ENCODE measurements around the gene GLIPR1. TPM values are rescaled to one million over a fixed set of nuclear protein-coding genes. Genes with fewer than 3 reads are reported as not detected.
"Not testable (repeated sequence)": the region's sequence is repeated elsewhere in the genome, so short reads cannot be mapped to it uniquely, and the experiment has no call there.

GLIPR1 gene
- total RNA-seq, 5 donors from 2014 or later (not counting 1 experiment from before 2014, with no cell fraction given): 42.9 to 102 (median 53.5) TPM

GRCh38 chr12:75446857-75447256, 33.7 kb upstream of the GLIPR1 start:
- Mint-ChIP-seq H3K36me3 (no peaks in the 10 kb centered on the region), H3K27ac (no peak overlapping the region), H3K27me3 (peaks cover 3 to 7% of the 10 kb centered on the region in 2 donors), H3K4me3 (no peak overlapping the region), H3K9me3 (no peaks in the 10 kb centered on the region), H3K4me1 (no peaks in the 10 kb centered on the region)
- H3K4me3 ChIP-seq (ENCODE audit: control insufficient read depth in 1 of 2, extremely low read depth in 1 of 2, low read length in 1 of 2): no peak overlapping the region
- peaks cover 0 to 3% of the 10 kb centered on the region in 2 experiments for H3K27me3 ChIP-seq (replicated peaks in 1 of 2; ENCODE audit: control insufficient read depth in 2 of 2, extremely low read depth in 1 of 2, insufficient read depth in 2 of 2, low read length in 1 of 2)
- POLR2A ChIA-PET: interaction anchor here in 1 of 2 donors (0.7 kb wide), 1 partner anchor 155 kb away, joined by 6 read pairs; no protein-coding TSS in a partner anchor
- no peak overlapping the region for H3K27ac ChIP-seq (ENCODE audit: low read length)
- H3K9me3 ChIP-seq: no peaks in the 10 kb centered on the region
- no peak for ATAC-seq (replicated peaks in 1 of 4)
- H3K36me3 ChIP-seq (ENCODE audit: control insufficient read depth in 2 of 2, extremely low read depth in 1 of 2, insufficient read depth in 1 of 2, low read length in 1 of 2): no peaks in the 10 kb centered on the region
- H3K4me1 ChIP-seq (ENCODE audit: control insufficient read depth in 1 of 2, extremely low read depth in 1 of 2, insufficient read depth in 2 of 2, low read length in 2 of 2): no peaks in the 10 kb centered on the region
- CTCF ChIA-PET: no interaction called here
- no peak for DNase-seq

DNA sequence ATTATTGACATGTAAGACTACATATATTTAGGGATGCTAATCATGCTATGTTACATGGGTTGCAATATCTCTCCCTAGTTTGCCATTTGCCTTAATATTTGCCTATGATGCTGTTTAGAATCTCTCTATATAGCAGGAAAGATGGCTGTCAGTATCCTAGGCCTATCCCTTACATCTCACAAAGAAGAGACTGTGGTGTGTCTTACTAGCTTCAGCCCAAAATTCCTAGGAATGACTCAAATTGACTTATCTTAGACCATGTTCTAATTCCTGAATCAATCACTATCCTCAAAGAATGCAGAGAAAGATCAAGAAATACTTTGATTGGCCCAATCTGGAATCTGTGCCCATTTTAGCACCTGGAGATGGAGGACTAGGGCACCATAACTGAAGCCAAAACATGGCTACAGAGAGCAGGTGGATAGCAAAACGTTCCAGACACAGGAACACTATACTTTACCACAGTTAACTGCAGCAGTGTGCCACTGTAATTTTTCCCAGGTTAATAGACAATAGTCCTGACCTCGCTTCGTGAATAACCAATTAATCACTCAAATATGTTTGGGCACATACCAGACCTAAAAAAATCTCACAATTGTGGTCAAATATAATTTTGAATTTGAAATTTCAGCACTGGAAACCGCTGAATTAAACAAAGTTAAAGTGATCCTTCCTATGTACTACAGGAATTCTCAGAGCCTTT, 32.7 kb upstream of the GLIPR1 start:
- H3K27ac ChIP-seq (ENCODE audit: low read length): no peak overlapping the region
- no peaks in the 10 kb centered on the region for H3K36me3 Mint-ChIP-seq
- H3K4me1 ChIP-seq (ENCODE audit: control insufficient read depth in 1 of 2, extremely low read depth in 1 of 2, insufficient read depth in 2 of 2, low read length in 2 of 2): no peaks in the 10 kb centered on the region
- no peaks in the 10 kb centered on the region for H3K4me1 Mint-ChIP-seq
- POLR2A ChIA-PET: interaction anchor here (0.7 to 1.1 kb wide), 2 partner anchors 47 to 156 kb away, joined by 3 to 6 read pairs; no protein-coding TSS in a partner anchor
- ATAC-seq (replicated peaks in 1 of 4): no peak
- H3K4me3 ChIP-seq (ENCODE audit: control insufficient read depth in 1 of 2, extremely low read depth in 1 of 2, low read length in 1 of 2): no peak overlapping the region
- H3K36me3 ChIP-seq (ENCODE audit: control insufficient read depth in 2 of 2, extremely low read depth in 1 of 2, insufficient read depth in 1 of 2, low read length in 1 of 2): no peaks in the 10 kb centered on the region
- CTCF ChIA-PET: no interaction called here
- H3K27ac Mint-ChIP-seq: no peak overlapping the region
- H3K27me3 Mint-ChIP-seq: no peaks in the 10 kb centered on the region
- no peaks in the 10 kb centered on the region for H3K9me3 Mint-ChIP-seq
- H3K4me3 Mint-ChIP-seq: no peak overlapping the region
- no CpG with 5 or more reads among the region's 4 CpGs for WGBS (ENCODE audit: insufficient coverage)
- no peaks in the 10 kb centered on the region for H3K27me3 ChIP-seq (replicated peaks in 1 of 2; ENCODE audit: control insufficient read depth in 2 of 2, extremely low read depth in 1 of 2, insufficient read depth in 2 of 2, low read length in 1 of 2)
- no peak for DNase-seq
- no peaks in the 10 kb centered on the region for H3K9me3 ChIP-seq

DNA sequence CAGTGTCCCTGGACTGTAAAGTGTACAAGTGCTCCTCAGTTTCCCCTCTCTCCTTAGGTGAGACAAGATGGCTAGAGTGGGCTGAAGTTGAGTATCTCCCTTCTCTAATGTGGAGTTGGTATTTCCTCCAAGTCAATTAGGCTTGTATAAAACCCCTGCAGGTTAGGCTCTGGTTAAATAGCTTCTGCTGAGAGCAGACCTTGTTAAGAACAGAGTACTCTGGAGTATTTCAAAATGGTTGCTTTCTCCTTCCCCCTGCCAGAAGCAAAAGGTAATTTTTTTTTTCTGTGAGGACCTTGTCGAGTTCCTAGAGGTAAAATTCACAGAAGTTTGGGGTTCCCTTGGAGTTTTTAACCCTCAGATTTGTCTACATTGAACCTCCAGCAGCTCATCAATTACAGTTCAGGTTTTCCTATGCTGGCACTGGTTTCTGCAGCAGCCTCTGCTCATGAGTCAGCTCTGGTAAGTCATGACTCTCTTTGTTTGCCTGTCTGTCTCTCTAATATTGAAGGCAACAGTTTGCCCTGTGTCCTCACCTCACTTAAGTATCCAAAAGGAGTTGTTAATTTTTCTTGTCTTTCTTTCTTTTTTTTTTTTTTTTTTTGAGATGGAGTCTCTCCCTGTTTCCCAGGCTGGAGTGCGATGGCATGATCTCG, 27.8 kb upstream of the GLIPR1 start:
- no peaks in the 10 kb centered on the region for H3K9me3 Mint-ChIP-seq
- H3K36me3 Mint-ChIP-seq: peaks cover 2% of the 10 kb centered on the region
- ChIA-PET POLR2A (interaction anchor here (0.5 to 0.7 kb wide), 3 partner anchors 16 to 635 kb away, joined by 3 to 5 read pairs (median 3); no protein-coding TSS in a partner anchor), CTCF (interaction anchor here in 1 of 2 donors (0.7 kb wide), 1 partner anchor 21 kb away, joined by 4 read pairs; no protein-coding TSS in a partner anchor)
- H3K4me3 ChIP-seq (ENCODE audit: control insufficient read depth in 1 of 2, extremely low read depth in 1 of 2, low read length in 1 of 2): no peak overlapping the region
- H3K27ac Mint-ChIP-seq: no peak overlapping the region
- ATAC-seq (replicated peaks in 1 of 4) (no peak), DNase-seq (no peak)
- H3K27me3 ChIP-seq (replicated peaks in 1 of 2; ENCODE audit: control insufficient read depth in 2 of 2, extremely low read depth in 1 of 2, insufficient read depth in 2 of 2, low read length in 1 of 2): no peaks in the 10 kb centered on the region
- no peak overlapping the region for H3K4me3 Mint-ChIP-seq
- WGBS (ENCODE audit: insufficient coverage): no CpG with 5 or more reads among the region's 3 CpGs
- no peaks in the 10 kb centered on the region for H3K27me3 Mint-ChIP-seq
- no peaks in the 10 kb centered on the region for H3K9me3 ChIP-seq
- peaks cover 3 to 8% of the 10 kb centered on the region in 2 experiments for H3K4me1 ChIP-seq (ENCODE audit: control insufficient read depth in 1 of 2, extremely low read depth in 1 of 2, insufficient read depth in 2 of 2, low read length in 2 of 2)
- no peak overlapping the region for H3K27ac ChIP-seq (ENCODE audit: low read length)
- no peaks in the 10 kb centered on the region for H3K36me3 ChIP-seq (ENCODE audit: control insufficient read depth in 2 of 2, extremely low read depth in 1 of 2, insufficient read depth in 1 of 2, low read length in 1 of 2)
- H3K4me1 Mint-ChIP-seq: peaks cover 19 to 21% (median 20%) of the 10 kb centered on the region in 3 donors

GRCh38 chr12:75455839-75456238, 24.7 kb upstream of the GLIPR1 start:
- Mint-ChIP-seq H3K9me3 (peaks cover 0 to 3% (median 0%) of the 10 kb centered on the region in 3 donors), H3K36me3 (peaks cover 2% of the 10 kb centered on the region), H3K4me1 (peaks cover 39 to 46% (median 45%) of the 10 kb centered on the region in 3 donors), H3K27me3 (no peaks in the 10 kb centered on the region), H3K4me3 (no peak overlapping the region), H3K27ac (peak overlapping the region in 1 of 2 donors; percentile 8)
- Histone ChIP-seq H3K4me3 (ENCODE audit: control insufficient read depth in 1 of 2, extremely low read depth in 1 of 2, low read length in 1 of 2) (no peak overlapping the region), H3K36me3 (ENCODE audit: control insufficient read depth in 2 of 2, extremely low read depth in 1 of 2, insufficient read depth in 1 of 2, low read length in 1 of 2) (no peaks in the 10 kb centered on the region), H3K27ac (ENCODE audit: low read length) (no peak overlapping the region), H3K4me1 (ENCODE audit: control insufficient read depth in 1 of 2, extremely low read depth in 1 of 2, insufficient read depth in 2 of 2, low read length in 2 of 2) (peaks cover 11 to 14% of the 10 kb centered on the region in 2 experiments), H3K27me3 (replicated peaks in 1 of 2; ENCODE audit: control insufficient read depth in 2 of 2, extremely low read depth in 1 of 2, insufficient read depth in 2 of 2, low read length in 1 of 2) (no peaks in the 10 kb centered on the region), H3K9me3 (no peaks in the 10 kb centered on the region)
- ATAC-seq (replicated peaks in 1 of 4) (no peak), DNase-seq (no peak)
- ChIA-PET POLR2A (interaction anchor here (0.5 to 0.8 kb wide), 4 partner anchors 13 to 491 kb away, joined by 3 to 5 read pairs (median 3); no protein-coding TSS in a partner anchor), CTCF (interaction anchor here in 1 of 2 donors (0.5 kb wide), 1 partner anchor 70 kb away, joined by 3 read pairs; no protein-coding TSS in a partner anchor)
- WGBS (ENCODE audit: insufficient coverage): 76% methylated on average over 3 of the region's 5 CpGs

DNA sequence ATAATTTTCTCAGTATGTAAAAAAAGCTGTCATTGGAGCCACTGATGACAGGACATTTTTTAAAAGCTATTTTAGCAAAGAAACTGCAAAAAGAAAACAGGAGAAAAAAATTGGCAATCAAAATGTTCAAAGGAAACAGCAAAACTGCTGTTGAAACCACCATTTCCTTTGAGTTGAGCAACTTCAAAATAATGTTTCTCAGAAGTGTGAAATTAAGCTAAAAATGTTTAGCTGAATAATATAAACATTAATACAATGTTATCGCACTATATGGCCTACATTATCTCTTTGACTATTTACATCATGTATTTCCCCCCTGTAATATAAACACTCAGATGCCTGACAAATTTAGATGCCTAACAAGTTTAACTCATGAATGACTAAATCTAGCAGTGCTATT, 23.4 kb upstream of the GLIPR1 start:
- ATAC-seq (replicated peaks in 1 of 4) (peak in 3 of 4 experiments; percentile 46 to 58 (median 49)), DNase-seq (peak in 1 of 35 experiments; percentile 45)
- no peaks in the 10 kb centered on the region for H3K36me3 ChIP-seq (ENCODE audit: control insufficient read depth in 2 of 2, extremely low read depth in 1 of 2, insufficient read depth in 1 of 2, low read length in 1 of 2)
- Mint-ChIP-seq H3K4me3 (peak overlapping the region in 1 of 3 donors; percentile 3), H3K27ac (peak overlapping the region; percentile 19 to 72), H3K4me1 (peaks cover 40 to 53% (median 45%) of the 10 kb centered on the region in 3 donors), H3K36me3 (peaks cover 2% of the 10 kb centered on the region), H3K9me3 (peaks cover 0 to 3% (median 0%) of the 10 kb centered on the region in 3 donors), H3K27me3 (no peaks in the 10 kb centered on the region)
- ChIA-PET CTCF (interaction anchor here in 1 of 2 donors (0.5 to 1.3 kb wide), 8 partner anchors 14 to 123 kb away, joined by 3 to 6 read pairs (median 4); partner anchors contain the start of genes GLIPR1L1, GLIPR1L2 and KRR1), POLR2A (interaction anchor here (0.5 to 1.4 kb wide), 4 partner anchors 23 to 62 kb away, joined by 3 to 11 read pairs (median 3); partner anchors contain the start of gene GLIPR1 (in 2 of the 2))
- H3K4me1 ChIP-seq (ENCODE audit: control insufficient read depth in 1 of 2, extremely low read depth in 1 of 2, insufficient read depth in 2 of 2, low read length in 2 of 2): peaks cover 11 to 14% of the 10 kb centered on the region in 2 experiments
- no peak overlapping the region for H3K4me3 ChIP-seq (ENCODE audit: control insufficient read depth in 1 of 2, extremely low read depth in 1 of 2, low read length in 1 of 2)
- H3K27me3 ChIP-seq (replicated peaks in 1 of 2; ENCODE audit: control insufficient read depth in 2 of 2, extremely low read depth in 1 of 2, insufficient read depth in 2 of 2, low read length in 1 of 2): no peaks in the 10 kb centered on the region
- no CpG with 5 or more reads among the region's 1 CpG for WGBS (ENCODE audit: insufficient coverage)
- H3K27ac ChIP-seq (ENCODE audit: low read length): peak overlapping the region; percentile 41
- H3K9me3 ChIP-seq: no peaks in the 10 kb centered on the region

- peak overlapping the region; percentile 41 for H3K27ac ChIP-seq (ENCODE audit: low read length)
- CTCF ChIA-PET: interaction anchor here in 1 of 2 donors (1.0 to 1.3 kb wide), 6 partner anchors 22 to 123 kb away, joined by 4 to 6 read pairs (median 4); partner anchors contain the start of genes GLIPR1L1, GLIPR1L2 and KRR1
- not testable (repeated sequence) for H3K4me3 ChIP-seq (ENCODE audit: control insufficient read depth in 1 of 2, extremely low read depth in 1 of 2, low read length in 1 of 2); ATAC-seq (replicated peaks in 1 of 4); H3K36me3 ChIP-seq (ENCODE audit: control insufficient read depth in 2 of 2, extremely low read depth in 1 of 2, insufficient read depth in 1 of 2, low read length in 1 of 2); H3K27me3 Mint-ChIP-seq; H3K9me3 ChIP-seq; H3K27me3 ChIP-seq (replicated peaks in 1 of 2; ENCODE audit: control insufficient read depth in 2 of 2, extremely low read depth in 1 of 2, insufficient read depth in 2 of 2, low read length in 1 of 2); DNase-seq; H3K36me3 Mint-ChIP-seq; H3K9me3 Mint-ChIP-seq
- Mint-ChIP-seq H3K4me3 (peak overlapping the region in 1 of 3 donors; percentile 3), H3K27ac (peak overlapping the region; percentile 19 to 72), H3K4me1 (peaks cover 40 to 53% (median 45%) of the 10 kb centered on the region in 3 donors)
- peaks cover 11 to 14% of the 10 kb centered on the region in 2 experiments for H3K4me1 ChIP-seq (ENCODE audit: control insufficient read depth in 1 of 2, extremely low read depth in 1 of 2, insufficient read depth in 2 of 2, low read length in 2 of 2)
- POLR2A ChIA-PET: interaction anchor here in 1 of 2 donors (0.5 to 1.4 kb wide), 2 partner anchors 22 to 63 kb away, joined by 3 to 11 read pairs; partner anchors contain the start of gene GLIPR1
- WGBS (ENCODE audit: insufficient coverage): 72% methylated on average over 6 of the region's 9 CpGs
Measured at GRCh38 chr12:75457866-75458265, 22.7 kb upstream of the GLIPR1 start.
